ENCODE results near the gene FIGNL2.

The FIGNL2 gene

DNA sequence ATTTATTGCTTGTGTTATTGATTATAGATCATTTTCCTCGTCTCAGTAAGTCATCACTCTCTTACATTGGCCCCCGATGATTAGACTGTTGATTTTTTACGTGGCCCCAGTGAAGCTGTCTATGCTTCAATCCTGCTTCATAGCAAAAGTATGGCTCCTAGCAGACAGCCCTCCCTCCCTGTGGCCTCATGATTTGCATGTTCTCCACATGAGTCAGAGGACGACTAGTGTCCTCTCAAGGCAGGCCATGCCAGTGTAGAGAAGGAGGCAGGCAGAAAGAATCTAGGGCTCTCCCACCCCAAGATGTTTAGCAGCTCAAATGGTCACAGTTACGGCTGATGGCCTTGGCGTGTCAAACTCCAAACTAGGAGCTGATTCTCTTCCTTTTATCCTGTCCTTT lies 59.6 kb downstream of the FIGNL2 start:
- Histone ChIP-seq H2AFZ (ENCODE audit: low read length, unreplicated experiment) (no peak overlapping the region), H3K4me3 (ENCODE audit: low read depth, low read length) (0 out of 2 replicates have a peak overlapping the region, but pooled peaks have one; percentile 10), H3K27ac (ENCODE audit: low read depth, low read length) (peak overlapping the region; percentile 16; the same call in 1 of the 2 replicates), H3K36me3 (ENCODE audit: insufficient read depth, low read length) (peaks cover 23% of the 10 kb centered on the region), H3K27me3 (ENCODE audit: insufficient read depth, low read length) (no peaks in the 10 kb centered on the region), H3K4me1 (ENCODE audit: control insufficient read depth, insufficient read depth, low read length, unreplicated experiment) (peaks cover 13% of the 10 kb centered on the region), H3K79me2 (ENCODE audit: control insufficient read depth, insufficient read depth, low read length, unreplicated experiment) (no peaks in the 10 kb centered on the region)

DNA sequence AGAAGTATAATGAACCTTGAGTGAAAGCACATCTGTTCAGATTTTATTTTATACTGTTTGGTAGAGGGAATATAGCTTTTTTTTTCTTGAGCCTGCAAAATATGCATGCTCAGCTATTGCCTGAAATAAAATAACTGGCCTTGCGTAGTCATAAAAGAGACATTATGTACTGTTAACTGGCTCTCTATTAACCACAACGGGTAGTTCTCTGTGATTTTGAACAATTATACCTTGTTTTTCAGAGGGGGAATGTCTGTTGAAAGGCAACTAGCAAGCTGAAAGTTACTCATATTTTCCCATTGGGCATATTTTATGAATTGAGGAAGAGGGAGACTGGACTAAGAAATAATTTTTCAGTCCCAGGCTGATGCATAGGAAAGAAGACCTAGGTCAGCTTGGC lies 62.6 kb downstream of the FIGNL2 start:
- Histone ChIP-seq H3K27me3 (ENCODE audit: insufficient read depth, low read length) (no peaks in the 10 kb centered on the region), H3K79me2 (ENCODE audit: control insufficient read depth, insufficient read depth, low read length, unreplicated experiment) (no peaks in the 10 kb centered on the region), H3K4me1 (ENCODE audit: control insufficient read depth, insufficient read depth, low read length, unreplicated experiment) (peaks cover 13% of the 10 kb centered on the region)

DNA sequence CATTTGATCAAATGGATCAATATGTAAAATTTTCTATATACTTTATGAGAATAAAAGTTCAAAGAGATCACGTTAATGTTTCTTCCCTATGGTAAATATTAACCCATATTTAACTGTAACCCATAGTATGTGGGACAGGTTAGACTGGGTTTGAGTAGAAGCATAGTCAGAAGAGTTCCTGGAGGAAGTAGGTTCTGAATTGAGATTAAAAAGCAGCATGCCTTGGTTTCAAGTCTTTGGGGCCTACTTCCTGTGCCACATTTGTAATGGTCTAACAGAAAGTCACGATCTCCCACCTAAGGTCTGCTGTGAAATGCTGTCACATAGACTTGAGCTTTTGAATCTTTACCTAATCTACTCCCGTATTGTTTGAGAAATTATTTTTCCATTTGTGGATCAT lies 63.8 kb downstream of the FIGNL2 start:
- Histone ChIP-seq H3K27me3 (ENCODE audit: insufficient read depth, low read length) (no peaks in the 10 kb centered on the region), H3K27ac (ENCODE audit: low read depth, low read length) (no peak overlapping the region), H3K79me2 (ENCODE audit: control insufficient read depth, insufficient read depth, low read length, unreplicated experiment) (no peaks in the 10 kb centered on the region), H2AFZ (ENCODE audit: low read length, unreplicated experiment) (no peak overlapping the region), H3K4me1 (ENCODE audit: control insufficient read depth, insufficient read depth, low read length, unreplicated experiment) (peaks cover 13% of the 10 kb centered on the region), H3K4me3 (ENCODE audit: low read depth, low read length) (no peak overlapping the region), H3K36me3 (ENCODE audit: insufficient read depth, low read length) (peaks cover 10% of the 10 kb centered on the region; the same call in 1 of the 2 replicates)

More for the DNA sequence above, 62.6 kb downstream of the FIGNL2 start:
- peaks cover 20% of the 10 kb centered on the region for H3K36me3 ChIP-seq (ENCODE audit: insufficient read depth, low read length)
- H3K4me3 ChIP-seq (ENCODE audit: low read depth, low read length) = no peak overlapping the region
- no peak overlapping the region for H2AFZ ChIP-seq (ENCODE audit: low read length, unreplicated experiment)
- no peak overlapping the region for H3K27ac ChIP-seq (ENCODE audit: low read depth, low read length)

DNA sequence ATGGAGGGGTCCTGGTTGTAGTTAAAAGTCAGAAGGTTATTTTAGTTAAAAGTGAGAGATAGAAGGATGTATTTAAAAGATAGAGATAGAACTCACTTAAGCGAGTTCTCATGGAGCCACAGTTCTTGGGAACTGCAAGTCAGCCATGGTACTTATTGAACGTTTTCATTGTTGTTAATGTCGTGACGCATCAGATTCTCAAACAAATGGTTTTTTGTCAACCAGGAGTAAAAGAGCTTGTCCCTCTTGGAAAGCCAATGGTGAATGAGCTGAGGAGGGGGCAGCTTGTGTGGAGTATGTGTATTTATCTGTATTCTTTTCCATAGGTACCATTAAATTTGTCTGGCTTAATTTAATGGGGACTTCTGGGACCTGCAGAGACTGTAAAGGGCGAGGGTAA lies 68.6 kb downstream of the FIGNL2 start:
- Histone ChIP-seq H3K4me3 (ENCODE audit: low read depth, low read length) (no peak overlapping the region), H2AFZ (ENCODE audit: low read length, unreplicated experiment) (no peak overlapping the region), H3K79me2 (ENCODE audit: control insufficient read depth, insufficient read depth, low read length, unreplicated experiment) (no peaks in the 10 kb centered on the region), H3K27me3 (ENCODE audit: insufficient read depth, low read length) (no peaks in the 10 kb centered on the region), H3K27ac (ENCODE audit: low read depth, low read length) (no peak overlapping the region), H3K36me3 (ENCODE audit: insufficient read depth, low read length) (peaks cover 8% of the 10 kb centered on the region), H3K4me1 (ENCODE audit: control insufficient read depth, insufficient read depth, low read length, unreplicated experiment) (no peaks in the 10 kb centered on the region)

DNA sequence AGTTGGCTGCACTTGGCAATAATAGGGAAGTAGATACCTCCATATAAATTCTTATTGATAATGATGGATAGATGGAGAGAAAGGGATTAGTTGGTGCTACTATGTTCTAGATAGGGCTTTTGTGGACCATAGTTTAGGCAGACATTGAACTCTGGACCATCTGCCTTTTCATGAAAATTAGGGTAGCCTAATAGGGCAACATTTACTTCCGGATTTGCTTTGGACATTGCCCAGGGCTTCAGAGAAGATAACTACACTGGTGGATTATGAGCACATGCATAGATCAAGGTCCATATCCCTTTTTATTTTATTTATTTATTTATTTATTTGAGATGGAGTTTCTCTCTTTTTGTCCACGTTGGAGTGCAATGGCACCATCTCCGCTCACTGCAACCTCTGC lies 70.5 kb downstream of the FIGNL2 start:
- Histone ChIP-seq H3K79me2 (ENCODE audit: control insufficient read depth, insufficient read depth, low read length, unreplicated experiment) (no peaks in the 10 kb centered on the region), H2AFZ (ENCODE audit: low read length, unreplicated experiment) (no peak overlapping the region), H3K4me1 (ENCODE audit: control insufficient read depth, insufficient read depth, low read length, unreplicated experiment) (peaks cover 10% of the 10 kb centered on the region), H3K36me3 (ENCODE audit: insufficient read depth, low read length) (peaks cover 20% of the 10 kb centered on the region), H3K4me3 (ENCODE audit: low read depth, low read length) (no peak overlapping the region), H3K27me3 (ENCODE audit: insufficient read depth, low read length) (no peaks in the 10 kb centered on the region), H3K27ac (ENCODE audit: low read depth, low read length) (no peak overlapping the region)

DNA sequence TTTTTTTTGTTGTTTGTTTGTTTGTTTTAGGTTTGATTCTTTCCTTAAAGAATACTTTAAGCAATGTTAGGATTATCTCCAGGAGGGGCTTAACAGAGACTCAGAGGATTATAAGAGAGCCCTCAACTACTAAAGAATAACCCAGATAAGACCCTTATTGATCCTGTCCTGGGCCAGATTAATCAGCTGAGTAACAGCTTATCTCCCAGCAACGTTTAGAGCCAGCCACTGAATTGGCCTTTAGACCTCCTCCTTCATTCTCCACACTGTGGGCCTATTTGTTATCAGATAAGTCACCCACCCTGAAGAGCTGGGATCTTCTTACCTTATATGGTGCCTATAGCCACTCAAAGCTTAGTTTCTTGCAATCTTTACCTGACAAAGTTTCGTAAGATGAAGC lies 71.1 kb downstream of the FIGNL2 start:
- Histone ChIP-seq H3K27me3 (ENCODE audit: insufficient read depth, low read length) (no peaks in the 10 kb centered on the region), H2AFZ (ENCODE audit: low read length, unreplicated experiment) (no peak overlapping the region), H3K36me3 (ENCODE audit: insufficient read depth, low read length) (peaks cover 20% of the 10 kb centered on the region), H3K27ac (ENCODE audit: low read depth, low read length) (no peak overlapping the region), H3K79me2 (ENCODE audit: control insufficient read depth, insufficient read depth, low read length, unreplicated experiment) (no peaks in the 10 kb centered on the region), H3K4me3 (ENCODE audit: low read depth, low read length) (no peak overlapping the region), H3K4me1 (ENCODE audit: control insufficient read depth, insufficient read depth, low read length, unreplicated experiment) (peaks cover 10% of the 10 kb centered on the region)

DNA sequence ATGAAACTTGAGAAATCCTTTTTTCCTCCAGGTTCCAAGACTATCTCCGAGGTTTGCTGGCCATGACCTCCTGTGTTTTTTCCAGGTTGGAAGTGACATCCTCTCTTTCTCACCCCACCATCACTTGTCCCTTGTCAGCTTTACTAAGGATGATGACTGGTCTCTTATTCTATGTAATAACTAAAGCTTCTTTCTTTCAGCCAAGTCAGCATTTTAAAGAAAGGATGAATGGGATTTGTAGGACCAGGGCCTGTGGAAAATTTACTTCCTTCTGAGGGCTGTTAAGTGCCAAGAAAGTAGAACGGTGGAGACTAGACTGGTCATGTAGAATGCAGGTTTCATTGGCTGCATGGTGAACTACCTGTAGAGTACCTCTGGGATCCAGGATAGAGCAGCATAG lies 73.6 kb downstream of the FIGNL2 start:
- no peak overlapping the region for H3K27ac ChIP-seq (ENCODE audit: low read depth, low read length)
- H2AFZ ChIP-seq (ENCODE audit: low read length, unreplicated experiment) = no peak overlapping the region
- no peaks in the 10 kb centered on the region for H3K27me3 ChIP-seq (ENCODE audit: insufficient read depth, low read length)
- H3K4me1 ChIP-seq (ENCODE audit: control insufficient read depth, insufficient read depth, low read length, unreplicated experiment) = peaks cover 10% of the 10 kb centered on the region
- no peak overlapping the region for H3K4me3 ChIP-seq (ENCODE audit: low read depth, low read length)
- peaks cover 20% of the 10 kb centered on the region for H3K36me3 ChIP-seq (ENCODE audit: insufficient read depth, low read length)
- no peaks in the 10 kb centered on the region for H3K79me2 ChIP-seq (ENCODE audit: control insufficient read depth, insufficient read depth, low read length, unreplicated experiment)

DNA sequence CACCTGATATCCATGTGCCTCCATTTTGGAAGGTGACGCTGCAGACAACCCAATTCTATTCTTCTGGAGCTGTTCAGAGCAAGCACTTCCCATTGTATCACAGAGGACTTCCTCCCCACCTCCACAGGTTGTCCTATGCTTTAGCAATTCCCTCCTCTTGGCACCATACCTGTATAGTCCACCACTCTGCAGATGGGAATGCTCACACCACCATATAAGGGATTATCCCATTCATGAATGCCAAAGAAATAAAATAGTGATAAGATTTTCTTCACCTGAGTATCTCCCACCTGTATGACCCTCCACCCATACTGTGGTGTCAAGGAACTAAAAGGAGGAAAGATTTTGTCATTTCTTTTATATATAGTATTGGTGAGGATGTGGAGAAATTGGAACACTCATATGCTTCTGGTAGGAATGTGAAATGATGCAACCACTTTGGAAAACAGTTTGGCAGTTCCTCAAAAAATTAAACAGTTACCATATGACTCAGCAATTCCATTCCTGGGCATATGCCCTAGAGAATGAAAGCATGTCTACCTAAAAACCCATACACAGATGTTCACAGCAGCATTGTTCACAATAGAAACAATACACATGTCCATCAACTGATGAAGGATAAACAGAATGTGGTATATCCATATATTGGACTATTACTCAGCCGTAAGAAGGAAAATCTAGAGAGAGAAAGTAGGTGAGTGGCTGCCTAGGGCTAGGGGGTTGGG lies 75.2 kb downstream of the FIGNL2 start:
- H2AFZ ChIP-seq (ENCODE audit: low read length, unreplicated experiment) = no peak overlapping the region
- H3K79me2 ChIP-seq (ENCODE audit: control insufficient read depth, insufficient read depth, low read length, unreplicated experiment) = no peaks in the 10 kb centered on the region
- peaks cover 27% of the 10 kb centered on the region for H3K36me3 ChIP-seq (ENCODE audit: insufficient read depth, low read length)
- peaks cover 10% of the 10 kb centered on the region for H3K4me1 ChIP-seq (ENCODE audit: control insufficient read depth, insufficient read depth, low read length, unreplicated experiment)
- H3K27me3 ChIP-seq (ENCODE audit: insufficient read depth, low read length) = no peaks in the 10 kb centered on the region
- H3K4me3 ChIP-seq (ENCODE audit: low read depth, low read length) = no peak overlapping the region
- peak overlapping the region; percentile 54 for H3K27ac ChIP-seq (ENCODE audit: low read depth, low read length)

DNA sequence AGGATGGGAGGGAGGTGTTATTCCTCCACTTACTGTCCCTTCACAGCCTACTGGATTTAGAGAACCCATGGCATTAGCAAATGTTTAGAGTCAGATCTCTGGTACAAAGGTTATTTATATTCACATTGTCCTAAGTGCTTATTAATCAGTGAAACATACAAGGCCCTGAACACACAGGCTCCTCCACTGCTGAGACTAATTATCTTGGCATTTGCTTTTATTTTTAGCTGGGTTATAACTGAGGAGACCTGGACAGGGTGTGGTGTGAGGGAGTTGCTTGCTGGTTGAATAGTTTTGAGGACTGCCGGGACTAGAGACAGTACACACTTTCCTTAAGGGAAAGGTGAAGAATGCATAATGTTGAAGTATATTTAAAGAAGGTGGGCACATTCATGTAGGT lies 77.5 kb downstream of the FIGNL2 start:
- H2AFZ ChIP-seq (ENCODE audit: low read length, unreplicated experiment) = no peak overlapping the region
- no peaks in the 10 kb centered on the region for H3K27me3 ChIP-seq (ENCODE audit: insufficient read depth, low read length)
- peaks cover 10% of the 10 kb centered on the region for H3K4me1 ChIP-seq (ENCODE audit: control insufficient read depth, insufficient read depth, low read length, unreplicated experiment)
- no peak overlapping the region for H3K4me3 ChIP-seq (ENCODE audit: low read depth, low read length)
- no peaks in the 10 kb centered on the region for H3K79me2 ChIP-seq (ENCODE audit: control insufficient read depth, insufficient read depth, low read length, unreplicated experiment)
- H3K36me3 ChIP-seq (ENCODE audit: insufficient read depth, low read length) = peaks cover 27% of the 10 kb centered on the region
- H3K27ac ChIP-seq (ENCODE audit: low read depth, low read length) = no peak overlapping the region
